GM21447 (cell line): ENCODE measurements around the gene GPR55.

Experiments used
- ATAC-seq: cut with Tn5 transposase; IDR thresholded peaks from one replicate; pipeline ENCODE4 v1.9.1; 2021; ENCODE audit not compliant: unreplicated experiment

The GPR55 gene

GRCh38 chr2:230935130-230935430, 10.0 kb upstream of the GPR55 start:
- ATAC-seq = no peak

- no peak for ATAC-seq
Observed at GRCh38 chr2:230934231-230935129, 9.4 kb upstream of the GPR55 start.

GRCh38 chr2:230933521-230934180, 8.6 kb upstream of the GPR55 start:
- no peak for ATAC-seq

- no peak for ATAC-seq
Observed at GRCh38 chr2:230932556-230933511, 7.8 kb upstream of the GPR55 start.

- ATAC-seq = no peak
Observed at GRCh38 chr2:230931556-230932231, 6.7 kb upstream of the GPR55 start.

- ATAC-seq = no peak
Observed at GRCh38 chr2:230930928-230931555, 6.0 kb upstream of the GPR55 start.

GRCh38 chr2:230930149-230930780, 5.2 kb upstream of the GPR55 start:
- ATAC-seq = no peak

- no peak for ATAC-seq
Observed at GRCh38 chr2:230929381-230930148, 4.5 kb upstream of the GPR55 start.

GRCh38 chr2:230928701-230929380, 3.8 kb upstream of the GPR55 start:
- ATAC-seq = no peak

GRCh38 chr2:230927711-230928341, 2.8 kb upstream of the GPR55 start:
- ATAC-seq = no peak

GRCh38 chr2:230925879-230926765, 1.1 kb upstream of the GPR55 start:
- peak; percentile 40 for ATAC-seq

GRCh38 chr2:230925443-230925878, 419 bp upstream of the GPR55 start:
- ATAC-seq = peak; percentile 28

- ATAC-seq = no peak
Observed at GRCh38 chr2:230924092-230924469, 961 bp downstream of the GPR55 start.

GRCh38 chr2:230922951-230923717, 1.9 kb downstream of the GPR55 start:
- no peak for ATAC-seq

- no peak for ATAC-seq
Observed at GRCh38 chr2:230921806-230922595, 3.0 kb downstream of the GPR55 start.

- ATAC-seq = no peak
Observed at GRCh38 chr2:230920167-230920566, 4.9 kb downstream of the GPR55 start.
